Activated T-helper 2 cell treated with anti-CD3 and anti-CD28 coated beads, Interferon-gamma antibody, Interleukin-2, Interleukin-4, amounts not matched to agents 10 μg/mL and 5 μg/mL and 100 μg/mL, durations not matched to agents 14 hours and 24 hours and 36 hours (primary cell): ENCODE measurements around the gene BLMH. TPM values are rescaled to one million over a fixed set of nuclear protein-coding genes. Genes with fewer than 3 reads are reported as not detected.
"Not testable (repeated sequence)": the region's sequence is repeated elsewhere in the genome, so short reads cannot be mapped to it uniquely, and the experiment has no call there.

Source experiments
- DNase-seq: peaks from one replicate; pipeline ENCODE4 v3.0.0; 2021; ENCODE audit warnings: low spot score
- H3K27ac Mint-ChIP-seq: one replicate; pipeline ENCODE4 v1.8.0; 2021; ENCODE audit warnings: mixed read lengths
- H3K27me3 Mint-ChIP-seq: one replicate; pipeline ENCODE4 v1.8.0; 2021; ENCODE audit warnings: low read depth, mixed read lengths
- H3K36me3 Mint-ChIP-seq: one replicate; pipeline ENCODE4 v1.8.0; 2021; ENCODE audit warnings: low read depth, mixed read lengths
- H3K4me1 Mint-ChIP-seq: one replicate; pipeline ENCODE4 v1.8.0; 2021; ENCODE audit warnings: low read depth, mixed read lengths
- H3K4me3 Mint-ChIP-seq: one replicate; pipeline ENCODE4 v1.8.0; 2021; ENCODE audit warnings: low read depth, mild to moderate bottlenecking, moderate library complexity, mixed read lengths
- H3K9me3 Mint-ChIP-seq: one replicate; pipeline ENCODE4 v1.8.0; 2021; ENCODE audit warnings: mixed read lengths
- intact Hi-C: fragments of 100-400 bp; cut with micrococcal nuclease; formaldehyde crosslinking; loops from one replicate; pipeline ENCODE4 v1.15.1; 2023
- total RNA-seq: library from RNA; stranded (reverse); gene quantifications from 2 replicates; pipeline ENCODE4 v1.2.3, GENCODE V29; 2022

Gene BLMH
- total RNA-seq, 1 donor from 2014 or later = 72.2 TPM

DNA sequence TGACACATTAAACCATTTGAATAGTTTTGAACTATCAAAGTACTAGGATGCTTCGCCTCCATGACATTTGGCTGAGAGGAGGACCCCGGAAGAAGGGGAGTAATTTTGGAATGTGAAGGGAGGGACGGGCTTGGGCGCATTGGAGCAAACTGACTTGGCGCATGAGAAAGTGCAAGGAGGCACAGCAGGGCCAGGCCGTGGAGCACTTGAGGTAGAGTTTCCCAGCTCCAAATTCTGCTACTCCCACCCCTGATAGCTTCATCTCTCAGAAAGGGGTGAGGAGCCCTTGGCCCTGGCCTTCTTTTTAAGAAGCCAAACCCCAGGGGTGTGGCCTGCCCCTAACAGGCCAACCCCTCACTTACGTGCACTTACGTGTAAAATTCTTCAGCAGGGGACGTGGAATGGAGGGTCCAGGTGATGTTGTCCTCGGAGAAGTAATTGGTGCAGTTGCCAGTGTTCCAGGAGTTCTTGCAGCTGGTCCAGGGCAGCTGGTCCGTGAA, 73.9 kb downstream of the BLMH start:
- no peaks in the 10 kb centered on the region for H3K36me3 Mint-ChIP-seq
- no peaks in the 10 kb centered on the region for H3K9me3 Mint-ChIP-seq
- DNase-seq = no peak
- H3K27ac Mint-ChIP-seq = no peak overlapping the region
- no peak overlapping the region for H3K4me3 Mint-ChIP-seq
- intact Hi-C loops = no loop called here
- peaks cover 2% of the 10 kb centered on the region for H3K27me3 Mint-ChIP-seq
- no peaks in the 10 kb centered on the region for H3K4me1 Mint-ChIP-seq

DNA sequence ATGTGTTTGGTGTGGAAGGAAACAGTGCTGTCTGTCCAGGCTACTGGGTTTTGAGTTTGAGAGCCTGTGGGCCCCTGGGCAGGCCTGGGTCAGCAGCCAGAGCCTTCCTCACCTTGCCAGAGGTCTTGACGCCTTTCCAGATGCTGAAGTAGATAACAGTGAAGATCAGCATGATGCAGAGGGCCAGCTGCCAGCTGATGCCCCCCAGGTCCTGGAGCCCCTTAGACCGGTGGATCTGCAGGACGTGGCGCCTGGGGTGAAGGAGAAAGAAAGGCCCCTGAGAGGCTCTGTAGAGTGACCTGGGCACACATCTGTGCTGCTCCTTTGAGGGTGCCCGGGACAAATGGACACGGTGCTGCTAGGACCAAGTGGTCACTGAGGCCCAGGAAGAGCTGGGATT, 74.7 kb downstream of the BLMH start:
- no peaks in the 10 kb centered on the region for H3K36me3 Mint-ChIP-seq
- H3K9me3 Mint-ChIP-seq = no peaks in the 10 kb centered on the region
- intact Hi-C loops = no loop called here
- no peak overlapping the region for H3K4me3 Mint-ChIP-seq
- peaks cover 2% of the 10 kb centered on the region for H3K27me3 Mint-ChIP-seq
- H3K4me1 Mint-ChIP-seq = no peaks in the 10 kb centered on the region
- DNase-seq = no peak
- H3K27ac Mint-ChIP-seq = no peak overlapping the region

GRCh38 chr17:30212750-30213149, 79.0 kb downstream of the BLMH start:
- H3K27me3 Mint-ChIP-seq = peaks cover 7% of the 10 kb centered on the region
- no peaks in the 10 kb centered on the region for H3K9me3 Mint-ChIP-seq
- no peak overlapping the region for H3K4me3 Mint-ChIP-seq
- H3K4me1 Mint-ChIP-seq = peaks cover 5% of the 10 kb centered on the region
- no peaks in the 10 kb centered on the region for H3K36me3 Mint-ChIP-seq
- DNase-seq = no peak
- intact Hi-C loops = no loop called here
- H3K27ac Mint-ChIP-seq = no peak overlapping the region

DNA sequence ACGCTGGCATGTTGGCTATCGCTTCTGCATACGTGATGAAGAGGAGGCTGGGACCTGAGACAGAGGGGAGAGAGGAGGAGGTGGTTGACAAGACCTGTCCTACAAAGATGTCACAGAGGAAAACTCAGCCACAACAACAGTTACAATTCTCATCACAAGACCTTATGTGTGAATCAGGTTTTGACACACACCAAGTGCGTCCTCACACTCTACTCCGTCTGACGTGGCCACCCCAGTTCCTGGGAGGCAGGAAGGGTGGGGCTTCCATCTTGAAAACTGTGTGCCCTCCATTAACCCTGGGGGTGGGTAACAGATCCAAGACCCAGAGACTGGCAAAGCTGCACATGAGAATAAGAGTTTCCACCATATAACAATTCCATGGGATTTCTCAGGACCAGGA, 80.4 kb downstream of the BLMH start:
- no peaks in the 10 kb centered on the region for H3K36me3 Mint-ChIP-seq
- intact Hi-C loops = no loop called here
- DNase-seq = no peak
- no peak overlapping the region for H3K27ac Mint-ChIP-seq
- H3K4me1 Mint-ChIP-seq = peaks cover 5% of the 10 kb centered on the region
- peaks cover 12% of the 10 kb centered on the region for H3K27me3 Mint-ChIP-seq
- H3K9me3 Mint-ChIP-seq = no peaks in the 10 kb centered on the region
- H3K4me3 Mint-ChIP-seq = no peak overlapping the region

DNA sequence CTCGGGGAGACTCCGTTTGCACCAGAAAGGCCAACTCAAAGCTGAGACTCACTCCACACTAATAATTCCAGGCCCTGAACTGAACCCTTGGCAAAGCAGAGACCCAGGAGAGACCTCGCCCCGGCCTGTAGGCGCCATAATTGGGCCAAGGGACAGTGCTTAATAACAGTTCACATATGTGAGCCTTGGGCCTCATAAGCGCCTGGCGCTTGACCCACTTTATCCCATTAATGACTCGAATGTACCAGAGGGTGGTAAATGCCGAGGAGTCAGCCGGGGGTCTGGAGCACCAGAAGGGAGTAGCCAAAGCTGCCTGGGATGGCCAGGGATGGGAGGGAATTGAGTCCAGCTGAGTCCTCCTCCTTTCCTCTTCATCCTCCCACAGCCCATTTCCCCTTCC, 80.8 kb downstream of the BLMH start:
- Mint-ChIP-seq H3K9me3 (no peaks in the 10 kb centered on the region), H3K4me3 (no peak overlapping the region), H3K36me3 (no peaks in the 10 kb centered on the region), H3K27me3 (peaks cover 12% of the 10 kb centered on the region), H3K4me1 (peaks cover 5% of the 10 kb centered on the region), H3K27ac (no peak overlapping the region)
- no peak for DNase-seq
- intact Hi-C loops = no loop called here

DNA sequence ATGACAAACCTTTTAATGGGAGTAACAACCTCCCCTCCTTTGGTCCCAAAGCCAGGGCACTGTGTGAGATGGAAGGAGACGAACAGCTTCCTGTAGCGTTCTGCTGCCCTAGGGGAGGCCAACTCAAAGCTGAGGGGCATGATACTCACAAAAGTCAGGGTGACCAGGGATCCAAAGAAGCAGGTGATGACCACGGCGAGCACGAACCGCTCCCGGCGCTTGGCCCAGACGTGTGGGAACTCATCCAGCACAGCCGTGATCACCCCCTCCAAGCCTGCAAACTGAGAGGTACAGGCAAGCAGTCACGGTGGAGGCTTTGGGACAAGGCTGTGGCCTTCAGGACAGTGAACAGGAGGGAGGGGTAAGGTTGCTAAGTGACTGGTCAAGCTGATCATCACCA, 81.4 kb downstream of the BLMH start:
- H3K9me3 Mint-ChIP-seq = no peaks in the 10 kb centered on the region
- H3K27me3 Mint-ChIP-seq = peaks cover 12% of the 10 kb centered on the region
- DNase-seq = no peak
- intact Hi-C loops = no loop called here
- no peaks in the 10 kb centered on the region for H3K36me3 Mint-ChIP-seq
- H3K4me1 Mint-ChIP-seq = peaks cover 5% of the 10 kb centered on the region
- no peak overlapping the region for H3K4me3 Mint-ChIP-seq
- H3K27ac Mint-ChIP-seq = no peak overlapping the region

- no peaks in the 10 kb centered on the region for H3K36me3 Mint-ChIP-seq
- DNase-seq = no peak
These were observed 81.8 kb downstream of the BLMH start for GRCh38 chr17:30209930-30210329.

GRCh38 chr17:30208214-30208613, 83.5 kb downstream of the BLMH start:
- H3K4me1 Mint-ChIP-seq = peaks cover 5% of the 10 kb centered on the region
- intact Hi-C loops = no loop called here
- no peaks in the 10 kb centered on the region for H3K9me3 Mint-ChIP-seq
- H3K4me3 Mint-ChIP-seq = no peak overlapping the region
- H3K36me3 Mint-ChIP-seq = no peaks in the 10 kb centered on the region
- H3K27me3 Mint-ChIP-seq = peaks cover 12% of the 10 kb centered on the region
- DNase-seq = no peak
- H3K27ac Mint-ChIP-seq = no peak overlapping the region

More at GRCh38 chr17:30209930-30210329, 81.8 kb downstream of the BLMH start:
- H3K27ac Mint-ChIP-seq = no peak overlapping the region
- H3K9me3 Mint-ChIP-seq = no peaks in the 10 kb centered on the region
- peaks cover 5% of the 10 kb centered on the region for H3K4me1 Mint-ChIP-seq
- intact Hi-C loops = no loop called here
- no peak overlapping the region for H3K4me3 Mint-ChIP-seq
- H3K27me3 Mint-ChIP-seq = peaks cover 12% of the 10 kb centered on the region

- peaks cover 5% of the 10 kb centered on the region for H3K4me1 Mint-ChIP-seq
- H3K4me3 Mint-ChIP-seq = no peak overlapping the region
- no peak for DNase-seq
- intact Hi-C loops = no loop called here
- no peaks in the 10 kb centered on the region for H3K36me3 Mint-ChIP-seq
- H3K27ac Mint-ChIP-seq = no peak overlapping the region
- H3K9me3 Mint-ChIP-seq = no peaks in the 10 kb centered on the region
- H3K27me3 Mint-ChIP-seq = peaks cover 12% of the 10 kb centered on the region
These were observed 84.1 kb downstream of the BLMH start for GRCh38 chr17:30207655-30208054.

- Mint-ChIP-seq H3K27me3 (peaks cover 14% of the 10 kb centered on the region), H3K9me3 (no peaks in the 10 kb centered on the region), H3K4me1 (peaks cover 5% of the 10 kb centered on the region)
These were observed 88.2 kb downstream of the BLMH start for GRCh38 chr17:30203471-30203981.

DNA sequence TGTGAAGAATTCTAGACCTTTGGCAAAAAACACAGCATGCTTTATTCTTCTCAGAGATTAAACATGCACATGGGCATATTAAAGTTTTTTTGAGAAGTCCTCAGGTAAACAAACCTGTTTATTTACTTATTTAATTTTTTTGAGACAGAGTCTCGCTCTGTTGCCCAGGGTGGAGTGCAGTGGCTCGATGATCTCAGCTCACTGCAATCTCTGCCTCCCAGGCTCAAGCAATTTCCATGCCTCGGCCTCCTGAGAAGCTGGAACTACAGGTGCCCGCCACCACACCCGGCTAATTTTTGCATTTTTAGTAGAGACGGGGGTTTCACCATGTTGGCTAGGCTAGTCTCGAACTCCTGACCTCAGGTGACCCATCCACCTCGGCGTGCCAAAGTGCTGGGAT, 91.1 kb downstream of the BLMH start:
- DNase-seq, H3K27me3 Mint-ChIP-seq, H3K4me1 Mint-ChIP-seq, intact Hi-C loops, H3K36me3 Mint-ChIP-seq, H3K9me3 Mint-ChIP-seq, H3K4me3 Mint-ChIP-seq, H3K27ac Mint-ChIP-seq: not testable (repeated sequence)

More at GRCh38 chr17:30203471-30203981, 88.2 kb downstream of the BLMH start:
- intact Hi-C loops = no loop called here
- DNase-seq = no peak
- H3K4me3 Mint-ChIP-seq = no peak overlapping the region
- H3K27ac Mint-ChIP-seq = no peak overlapping the region
- H3K36me3 Mint-ChIP-seq = no peaks in the 10 kb centered on the region

- no peaks in the 10 kb centered on the region for H3K9me3 Mint-ChIP-seq
These were observed 91.6 kb downstream of the BLMH start for GRCh38 chr17:30200106-30200505.

GRCh38 chr17:30199600-30199999, 92.1 kb downstream of the BLMH start:
- H3K27me3 Mint-ChIP-seq = peaks cover 10% of the 10 kb centered on the region
- no peaks in the 10 kb centered on the region for H3K9me3 Mint-ChIP-seq
- H3K4me1 Mint-ChIP-seq = no peaks in the 10 kb centered on the region
- intact Hi-C loops = no loop called here
- H3K4me3 Mint-ChIP-seq = no peak overlapping the region
- no peak for DNase-seq
- H3K36me3 Mint-ChIP-seq = no peaks in the 10 kb centered on the region
- H3K27ac Mint-ChIP-seq = no peak overlapping the region

More at GRCh38 chr17:30200106-30200505, 91.6 kb downstream of the BLMH start:
- no peaks in the 10 kb centered on the region for H3K4me1 Mint-ChIP-seq
- intact Hi-C loops = no loop called here
- H3K27ac Mint-ChIP-seq = no peak overlapping the region
- DNase-seq = no peak
- no peaks in the 10 kb centered on the region for H3K36me3 Mint-ChIP-seq
- no peak overlapping the region for H3K4me3 Mint-ChIP-seq
- peaks cover 7% of the 10 kb centered on the region for H3K27me3 Mint-ChIP-seq
